ENCODE data around the gene ATF7IP2.
A peak's percentile ranks its signal among the peaks of the same experiment; 100 is the strongest.
"Not testable (repeated sequence)": the region's sequence is repeated elsewhere in the genome, so short reads cannot be mapped to it uniquely, and the experiment has no call there.

Gene ATF7IP2

GRCh38 chr16:10452208-10453158 is 66.6 kb downstream of the ATF7IP2 start:
- DNase-seq (ENCODE audit: low spot score) = not testable (repeated sequence)

DNA sequence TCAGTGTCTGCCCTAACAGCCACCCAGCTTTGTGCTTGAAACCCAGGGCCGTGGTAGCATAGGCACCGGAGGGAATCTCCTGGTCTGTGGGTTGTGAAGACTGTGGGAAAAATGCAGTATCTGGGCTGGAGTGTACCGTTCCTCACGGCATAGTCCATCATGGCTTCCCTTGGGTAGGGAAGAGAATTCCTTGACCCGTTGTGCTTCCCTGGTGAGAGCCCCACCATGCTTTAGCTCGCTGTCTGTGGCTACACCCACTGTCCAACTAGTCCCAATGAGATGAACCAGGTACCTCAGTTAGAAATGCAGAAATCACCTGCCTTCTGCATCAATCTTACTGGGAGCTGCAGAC is 67.3 kb downstream of the ATF7IP2 start:
- DNase-seq (ENCODE audit: low spot score) = no peak

DNA sequence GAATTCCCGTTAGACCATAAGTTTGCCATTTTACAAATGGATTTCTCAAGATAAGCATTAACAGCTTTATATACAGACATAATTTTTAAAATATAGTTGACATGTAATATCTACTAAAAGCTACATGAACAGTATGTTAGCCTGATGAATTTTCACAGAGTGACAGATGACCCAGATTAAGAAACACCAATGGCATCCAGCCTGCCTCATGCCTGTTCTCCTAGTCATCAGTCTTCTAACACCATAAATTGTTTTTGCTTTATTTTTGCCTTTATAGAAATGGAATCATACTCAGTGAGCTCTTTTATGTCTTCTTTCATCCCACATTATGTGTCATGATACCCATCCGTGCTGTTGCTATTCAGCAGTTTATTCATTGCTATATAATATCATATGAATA is 80.0 kb downstream of the ATF7IP2 start:
- no peak for DNase-seq (ENCODE audit: low spot score)

- DNase-seq (ENCODE audit: low spot score) = no peak
Measured at GRCh38 chr16:10466313-10466712, 80.5 kb downstream of the ATF7IP2 start.

DNA sequence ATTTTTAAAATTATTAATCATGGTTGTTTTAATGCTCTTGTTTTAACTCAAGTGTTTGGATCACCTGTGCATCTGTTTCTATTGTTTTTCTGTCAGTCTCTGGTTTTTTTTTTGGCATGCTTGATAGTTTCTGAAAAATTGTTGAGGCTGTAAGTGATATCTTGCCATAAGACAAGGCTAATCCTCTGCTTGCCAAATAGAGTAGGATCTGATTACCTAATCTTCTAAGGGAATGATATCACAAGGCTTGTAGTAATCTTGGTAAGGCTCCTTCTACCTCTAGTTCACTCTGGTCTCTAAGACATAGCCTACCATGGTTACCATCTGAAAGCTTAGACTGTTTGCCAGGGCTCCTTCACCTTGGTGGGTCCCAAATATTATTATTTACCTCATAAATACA is 81.0 kb downstream of the ATF7IP2 start:
- DNase-seq (ENCODE audit: low spot score) = no peak

DNA sequence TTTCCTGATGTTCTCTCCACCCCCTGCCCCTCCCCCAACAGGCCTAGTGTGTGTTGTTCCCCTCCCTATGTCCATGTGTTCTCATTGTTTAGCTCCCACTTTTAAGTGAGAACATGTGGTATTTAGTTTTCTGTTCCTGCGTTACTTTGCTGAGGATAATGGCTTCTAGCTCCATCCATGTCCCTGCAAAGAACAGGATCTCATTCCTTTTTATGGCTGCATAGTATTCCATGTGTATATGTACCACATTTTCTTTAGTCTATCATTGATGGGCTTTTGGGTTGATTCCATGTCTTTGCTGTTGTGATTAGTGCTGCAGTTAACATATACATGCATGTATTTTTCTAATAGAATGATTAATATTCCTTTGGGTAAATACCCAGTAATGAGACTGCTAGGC is 90.8 kb downstream of the ATF7IP2 start:
- DNase-seq (ENCODE audit: low spot score) = not testable (repeated sequence)

GRCh38 chr16:10480151-10480550 is 94.3 kb downstream of the ATF7IP2 start:
- DNase-seq (ENCODE audit: low spot score) = no peak

GRCh38 chr16:10485159-10485558 is 99.3 kb downstream of the ATF7IP2 start:
- no peak for DNase-seq (ENCODE audit: low spot score)

DNA sequence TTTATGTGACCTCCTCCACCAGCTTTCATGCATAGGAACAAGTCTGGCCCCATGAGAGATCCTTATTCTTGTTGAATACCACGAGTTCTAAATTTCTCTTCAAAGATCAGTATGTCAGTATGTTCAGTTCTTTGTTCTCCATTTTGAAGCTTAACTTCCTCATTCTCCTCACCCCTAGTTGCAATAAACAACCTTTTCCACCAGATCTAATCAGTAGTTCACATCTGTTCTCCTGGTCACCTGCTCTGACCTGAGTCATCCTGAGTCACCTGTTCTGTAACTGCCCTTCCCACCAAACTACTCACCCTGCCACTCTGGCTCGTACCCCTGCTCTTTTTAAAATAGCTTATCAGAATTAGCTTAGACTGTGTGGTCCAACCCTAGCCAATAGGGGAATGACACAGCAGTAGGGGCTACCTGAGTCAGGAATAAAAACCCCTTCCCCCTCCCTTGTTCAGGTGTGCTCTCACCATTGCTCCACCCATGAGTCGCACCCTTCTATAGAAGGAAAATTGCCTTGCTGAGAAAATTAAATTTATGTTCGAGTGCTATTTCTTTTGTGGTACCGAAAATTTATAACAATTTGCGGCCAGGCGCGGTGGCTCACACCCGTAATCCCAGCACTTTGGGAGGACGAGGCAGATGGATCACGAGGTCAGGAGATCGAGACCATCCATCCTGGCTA is 100.0 kb downstream of the ATF7IP2 start:
- DNase-seq (ENCODE audit: low spot score) = peak; percentile 47

- DNase-seq (ENCODE audit: low spot score) = no peak
Measured at GRCh38 chr16:10490141-10490540, 104.3 kb downstream of the ATF7IP2 start.

DNA sequence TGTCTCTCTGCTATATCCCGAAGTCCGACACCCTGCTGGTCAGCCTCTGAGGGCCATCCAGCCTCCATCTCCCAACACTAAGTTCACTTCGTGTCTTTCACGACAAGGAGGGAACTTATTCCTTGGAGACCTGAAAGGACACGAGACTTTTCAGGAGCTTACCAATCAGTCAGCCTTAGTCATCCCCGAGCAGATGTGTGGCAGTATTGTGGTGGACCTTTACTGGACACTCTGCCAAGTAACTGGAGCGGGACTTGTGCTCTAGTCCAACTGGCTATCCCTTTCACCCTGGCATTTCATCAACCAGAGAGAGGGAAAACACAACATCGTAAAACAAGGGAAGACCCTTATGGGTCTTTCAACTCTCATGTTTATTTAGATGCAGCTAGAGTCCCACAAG is 107.4 kb downstream of the ATF7IP2 start:
- no peak for DNase-seq (ENCODE audit: low spot score)

DNA sequence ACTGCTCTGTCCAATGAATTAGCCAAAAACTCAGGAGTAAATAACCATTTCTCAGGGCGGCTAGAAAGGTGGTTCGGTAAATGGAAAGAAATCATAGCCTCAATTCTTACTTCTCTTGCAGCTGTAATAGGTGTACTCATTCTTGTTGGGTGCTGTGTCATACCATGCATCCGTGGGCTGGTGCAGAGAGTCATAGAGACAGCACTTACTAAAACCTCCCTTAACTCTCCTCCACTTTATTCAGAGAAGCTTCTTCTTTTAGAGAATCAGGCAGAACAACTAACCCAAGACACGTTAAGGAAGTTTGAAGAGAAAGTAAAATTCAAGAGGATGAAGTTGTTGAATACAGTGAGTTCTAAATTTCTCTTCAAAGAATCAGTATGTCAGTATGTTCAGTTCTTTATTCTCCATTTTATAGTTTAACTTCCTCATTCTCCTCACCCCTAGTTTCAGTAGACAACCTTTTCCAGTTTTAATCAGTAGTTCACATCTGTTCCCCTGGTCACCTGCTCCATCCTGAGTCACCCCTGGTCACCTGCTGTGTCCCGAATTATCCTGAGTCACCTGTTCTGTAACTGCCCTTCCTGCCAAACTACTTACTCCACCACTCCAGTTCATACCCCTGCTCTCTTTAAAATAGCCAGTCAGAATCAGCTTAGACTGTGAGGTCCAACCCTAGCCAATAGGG is 108.6 kb downstream of the ATF7IP2 start:
- no peak for DNase-seq (ENCODE audit: low spot score)

- no peak for DNase-seq (ENCODE audit: low spot score)
Measured at GRCh38 chr16:10495031-10495345, 109.1 kb downstream of the ATF7IP2 start.

GRCh38 chr16:10497132-10498101 is 111.6 kb downstream of the ATF7IP2 start:
- DNase-seq (ENCODE audit: low spot score) = peak; percentile 34

DNA sequence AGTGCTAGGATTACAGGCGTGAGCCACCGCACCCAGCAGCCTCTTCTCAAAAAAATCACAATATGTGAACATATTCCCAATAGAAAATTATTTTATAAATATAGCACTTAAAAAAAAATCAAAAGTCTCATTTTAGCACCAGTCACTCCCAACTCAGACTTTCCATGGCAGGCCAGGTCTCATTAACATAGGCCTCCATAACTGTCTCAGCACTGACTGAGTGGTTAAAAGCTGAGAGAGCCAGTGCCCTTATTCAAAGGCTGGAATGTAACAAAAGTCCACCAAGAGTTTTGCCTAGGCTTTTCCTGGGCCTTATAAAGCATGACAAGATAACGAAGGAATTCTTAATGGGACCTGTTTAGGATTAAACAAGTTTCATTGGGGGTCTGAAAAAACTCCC is 114.7 kb downstream of the ATF7IP2 start:
- DNase-seq (ENCODE audit: low spot score) = no peak

GRCh38 chr16:10501016-10501607 is 115.3 kb downstream of the ATF7IP2 start:
- DNase-seq (ENCODE audit: low spot score) = no peak

DNA sequence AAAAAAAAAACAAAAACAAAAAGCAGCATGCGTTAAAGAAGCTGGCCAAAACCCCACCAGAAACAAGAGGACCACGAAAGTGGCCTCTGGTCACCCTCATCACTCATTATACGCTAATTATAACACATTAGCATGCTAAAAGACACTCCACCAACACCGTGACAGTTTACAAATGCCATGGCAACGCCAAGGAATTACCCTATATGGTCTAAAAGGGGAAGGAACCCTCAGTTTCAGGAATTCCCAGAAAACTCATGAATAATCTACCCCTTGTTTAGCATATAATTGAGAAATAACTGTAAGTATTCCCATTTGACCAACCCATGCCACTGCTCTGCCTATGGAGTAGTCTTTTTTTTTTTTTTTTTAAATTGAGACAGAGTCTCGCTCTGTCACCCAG is 116.9 kb downstream of the ATF7IP2 start:
- DNase-seq (ENCODE audit: low spot score) = no peak

GRCh38 chr16:10504404-10504885 is 118.6 kb downstream of the ATF7IP2 start:
- no peak for DNase-seq (ENCODE audit: low spot score)

GRCh38 chr16:10505286-10505685 is 119.4 kb downstream of the ATF7IP2 start:
- not testable (repeated sequence) for DNase-seq (ENCODE audit: low spot score)

- DNase-seq (ENCODE audit: low spot score) = peak; percentile 81
Measured at GRCh38 chr16:10509534-10510025, 123.7 kb downstream of the ATF7IP2 start.

GRCh38 chr16:10510279-10510678 is 124.4 kb downstream of the ATF7IP2 start:
- DNase-seq (ENCODE audit: low spot score) = no peak

Measured in kidney tubule cell (primary cell).